ENCODE data around the gene HABP2. TPM values are rescaled to one million over a fixed set of nuclear protein-coding genes. Genes with fewer than 3 reads are reported as not detected.

Gene HABP2
- total RNA-seq, 1 donor from 2014 or later, result 3.6 TPM

GRCh38 chr10:113622831-113623230 lies 70.0 kb downstream of the HABP2 start:
- intact Hi-C loops (cut with DNase I), result no loop called here
- H3K9me3 ChIP-seq, result no peaks in the 10 kb centered on the region
- H3K4me3 ChIP-seq, result no peak overlapping the region
- peaks cover 5% of the 10 kb centered on the region for H3K4me1 ChIP-seq
- ATAC-seq (no peak), DNase-seq (no peak)
- peaks cover 9% of the 10 kb centered on the region for H3K27me3 ChIP-seq
- TF ChIP-seq CTCF (IDR thresholded peaks at IDR 0.05), result no peak
- H3K36me3 ChIP-seq, result no peaks in the 10 kb centered on the region
- no peak overlapping the region for H3K27ac ChIP-seq

- no peak overlapping the region for H3K4me3 ChIP-seq
- no peaks in the 10 kb centered on the region for H3K36me3 ChIP-seq
- DNase-seq (no peak), ATAC-seq (no peak)
- TF ChIP-seq CTCF (IDR thresholded peaks at IDR 0.05), result no peak
- peaks cover 5% of the 10 kb centered on the region for H3K4me1 ChIP-seq
- H3K27ac ChIP-seq, result no peak overlapping the region
- intact Hi-C loops (cut with DNase I), result no loop called here
- no peaks in the 10 kb centered on the region for H3K27me3 ChIP-seq
- no peaks in the 10 kb centered on the region for H3K9me3 ChIP-seq
Observed at GRCh38 chr10:113625461-113626186, 72.8 kb downstream of the HABP2 start.

- ATAC-seq (no peak), DNase-seq (no peak)
- H3K27me3 ChIP-seq, result no peaks in the 10 kb centered on the region
- intact Hi-C loops (cut with DNase I), result no loop called here
- peaks cover 5% of the 10 kb centered on the region for H3K4me1 ChIP-seq
- no peaks in the 10 kb centered on the region for H3K36me3 ChIP-seq
- no peak for TF ChIP-seq CTCF (IDR thresholded peaks at IDR 0.05)
- H3K9me3 ChIP-seq, result no peaks in the 10 kb centered on the region
- H3K27ac ChIP-seq, result no peak overlapping the region
- no peak overlapping the region for H3K4me3 ChIP-seq
Observed at GRCh38 chr10:113626809-113627355, 74.0 kb downstream of the HABP2 start.

GRCh38 chr10:113627836-113628235 lies 75.0 kb downstream of the HABP2 start:
- Histone ChIP-seq H3K27ac (no peak overlapping the region), H3K4me3 (no peak overlapping the region), H3K9me3 (no peaks in the 10 kb centered on the region), H3K36me3 (no peaks in the 10 kb centered on the region), H3K4me1 (peaks cover 5% of the 10 kb centered on the region), H3K27me3 (no peaks in the 10 kb centered on the region)
- ATAC-seq (no peak), DNase-seq (no peak)
- TF ChIP-seq CTCF (IDR thresholded peaks at IDR 0.05), result no peak
- intact Hi-C loops (cut with DNase I), result no loop called here

- TF ChIP-seq CTCF (IDR thresholded peaks at IDR 0.05), result no peak
- no peak for DNase-seq
- Histone ChIP-seq H3K36me3 (no peaks in the 10 kb centered on the region), H3K4me3 (no peak overlapping the region), H3K4me1 (peaks cover 5% of the 10 kb centered on the region), H3K27me3 (no peaks in the 10 kb centered on the region), H3K27ac (no peak overlapping the region), H3K9me3 (no peaks in the 10 kb centered on the region)
- no peak for ATAC-seq
- intact Hi-C loops (cut with DNase I), result no loop called here
Observed at GRCh38 chr10:113628607-113629153, 75.8 kb downstream of the HABP2 start.
